ENCODE results near the gene SLC5A2.
"Not testable (repeated sequence)": the region's sequence is repeated elsewhere in the genome, so short reads cannot be mapped to it uniquely, and the experiment has no call there.

The SLC5A2 gene

GRCh38 chr16:31528523-31529107 is 45.7 kb downstream of the SLC5A2 start:
- peak; percentile 28 for DNase-seq (ENCODE audit: low read depth, low spot score)

GRCh38 chr16:31529108-31529936 is 46.4 kb downstream of the SLC5A2 start:
- no peak for DNase-seq (ENCODE audit: low read depth, low spot score)

- peak; percentile 11 for DNase-seq (ENCODE audit: low read depth, low spot score)
These were observed 47.0 kb downstream of the SLC5A2 start for GRCh38 chr16:31529937-31530312.

- DNase-seq (ENCODE audit: low read depth, low spot score): no peak
These were observed 47.5 kb downstream of the SLC5A2 start for GRCh38 chr16:31530405-31530804.

- no peak for DNase-seq (ENCODE audit: low read depth, low spot score)
These were observed 48.2 kb downstream of the SLC5A2 start for GRCh38 chr16:31531096-31531495.

GRCh38 chr16:31532120-31532519 is 49.2 kb downstream of the SLC5A2 start:
- DNase-seq (ENCODE audit: low read depth, low spot score): no peak

- peak; percentile 47 for DNase-seq (ENCODE audit: low read depth, low spot score)
These were observed 50.0 kb downstream of the SLC5A2 start for GRCh38 chr16:31532896-31533295.

- no peak for DNase-seq (ENCODE audit: low read depth, low spot score)
These were observed 52.8 kb downstream of the SLC5A2 start for GRCh38 chr16:31535737-31536136.

- DNase-seq (ENCODE audit: low read depth, low spot score): peak; percentile 14
These were observed 54.0 kb downstream of the SLC5A2 start for GRCh38 chr16:31536804-31537361.

- peak; percentile 76 for DNase-seq (ENCODE audit: low read depth, low spot score)
These were observed 54.7 kb downstream of the SLC5A2 start for GRCh38 chr16:31537362-31538242.

GRCh38 chr16:31538243-31538598 is 55.3 kb downstream of the SLC5A2 start:
- DNase-seq (ENCODE audit: low read depth, low spot score): not testable (repeated sequence)

GRCh38 chr16:31539762-31540161 is 56.8 kb downstream of the SLC5A2 start:
- not testable (repeated sequence) for DNase-seq (ENCODE audit: low read depth, low spot score)

All from ELF-1 (cell line).